ENCODE data around the gene TMCC1. TPM values are rescaled to one million over a fixed set of nuclear protein-coding genes. Genes with fewer than 3 reads are reported as not detected.

TMCC1 gene
- total and polyA plus RNA-seq, 9 donors, result 13.2 to 57.2 (median 42.4) TPM

- Histone ChIP-seq H3K36me3 (no peaks in the 10 kb centered on the region), H3K27ac (no peak overlapping the region), H3K9me3 (no peaks in the 10 kb centered on the region), H3K4me3 (no peak overlapping the region), H3K27me3 (no peaks in the 10 kb centered on the region), H3K4me1 (ENCODE audit: insufficient read depth) (peaks cover 6% of the 10 kb centered on the region)
- no peak for DNase-seq
- no peak for TF ChIP-seq EP300 (IDR thresholded peaks at IDR 0.05)
- no peak for TF ChIP-seq CTCF (IDR thresholded peaks at IDR 0.05)
- no peak for TF ChIP-seq POLR2A (IDR thresholded peaks at IDR 0.05)
- intact Hi-C loops (cut with DNase I), result no loop called here
- WGBS, 3 donors, result 91 to 96% (median 92%) methylated on average over 4 of the region's 4 CpGs
These were observed 231.3 kb downstream of the TMCC1 start for GRCh38 chr3:129662191-129662608.

DNA sequence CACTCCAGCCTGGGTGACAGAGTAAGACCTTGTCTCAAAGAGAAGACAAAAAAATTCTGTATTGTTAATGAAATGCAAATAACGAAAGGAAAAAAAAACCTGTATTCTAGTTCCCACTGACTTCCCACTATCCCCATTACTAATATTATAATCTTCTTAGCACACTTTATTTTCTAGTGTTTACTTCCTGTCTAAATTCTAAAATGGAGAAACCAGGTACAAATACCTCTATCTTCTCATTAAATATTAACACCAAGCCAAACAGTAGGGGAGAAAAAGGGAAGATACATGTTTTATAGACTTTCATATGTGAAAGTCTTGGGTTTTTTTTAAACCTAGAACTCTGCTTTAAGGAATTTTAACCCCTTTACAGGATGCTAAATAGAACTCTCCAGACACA is 231.7 kb downstream of the TMCC1 start:
- H3K4me1 ChIP-seq (ENCODE audit: insufficient read depth), result peaks cover 8% of the 10 kb centered on the region
- H3K9me3 ChIP-seq, result no peaks in the 10 kb centered on the region
- no peak for DNase-seq
- no peak overlapping the region for H3K4me3 ChIP-seq
- TF ChIP-seq EP300 (IDR thresholded peaks at IDR 0.05), result no peak
- TF ChIP-seq POLR2A (IDR thresholded peaks at IDR 0.05), result no peak
- TF ChIP-seq CTCF (IDR thresholded peaks at IDR 0.05), result no peak
- intact Hi-C loops (cut with DNase I), result no loop called here
- no peaks in the 10 kb centered on the region for H3K36me3 ChIP-seq
- 94 to 98% (median 95%) methylated on average over 1 of the region's 1 CpG for WGBS, 3 donors
- no peak overlapping the region for H3K27ac ChIP-seq
- H3K27me3 ChIP-seq, result no peaks in the 10 kb centered on the region

DNA sequence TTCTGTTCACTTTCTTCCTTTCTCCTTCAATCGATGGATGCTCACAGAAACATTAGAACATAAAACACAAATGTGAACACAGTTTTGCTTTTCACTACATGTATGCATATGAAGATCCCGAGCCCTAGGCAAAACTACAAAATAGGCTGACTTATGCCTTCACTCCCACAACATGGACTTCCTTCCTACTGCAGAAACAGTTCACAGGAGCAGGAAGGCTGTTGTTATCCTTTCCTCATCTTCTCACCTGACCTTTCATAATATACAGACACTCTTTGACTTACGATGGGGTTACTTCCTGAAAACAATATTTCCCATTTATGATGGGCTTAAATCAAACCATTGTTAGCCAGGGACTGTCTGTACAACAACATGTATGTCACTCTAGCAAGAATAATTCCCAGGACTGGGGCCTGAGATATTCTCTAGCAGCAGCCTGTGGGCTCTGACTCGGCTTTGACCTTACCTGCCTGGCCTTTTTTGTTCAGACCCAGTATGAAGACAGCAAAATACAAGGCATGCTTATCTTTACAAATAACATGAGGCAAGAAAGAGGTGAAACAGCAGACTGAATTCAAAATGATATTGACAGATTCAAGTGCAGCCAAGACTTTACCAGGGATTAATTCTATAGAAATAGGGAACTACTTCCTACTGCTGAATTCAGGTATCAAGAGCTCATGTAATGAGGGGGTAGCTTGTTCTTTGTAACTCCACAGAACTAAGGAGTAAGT is 235.2 kb downstream of the TMCC1 start:
- Histone ChIP-seq H3K4me1 (ENCODE audit: insufficient read depth) (peaks cover 9% of the 10 kb centered on the region), H3K9me3 (no peaks in the 10 kb centered on the region), H3K27ac (peak overlapping the region in 1 of 2 donors; percentile 36), H3K4me3 (no peak overlapping the region), H3K27me3 (no peaks in the 10 kb centered on the region), H3K36me3 (no peaks in the 10 kb centered on the region)
- 54 to 60% (median 55%) methylated on average over 4 of the region's 4 CpGs for WGBS, 3 donors
- no peak for DNase-seq
- TF ChIP-seq EP300 (IDR thresholded peaks at IDR 0.05), result no peak
- no peak for TF ChIP-seq POLR2A (IDR thresholded peaks at IDR 0.05)
- TF ChIP-seq CTCF (IDR thresholded peaks at IDR 0.05), result no peak
- intact Hi-C loops (cut with DNase I), result loop anchor here in 1 of 4 donors (10.0 kb wide), 1 partner anchor 167 kb away; no protein-coding TSS in a partner anchor

GRCh38 chr3:129657261-129658046 is 236.1 kb downstream of the TMCC1 start:
- no peak for DNase-seq
- 68 to 70% (median 70%) methylated on average over 2 of the region's 2 CpGs for WGBS, 3 donors
- Histone ChIP-seq H3K9me3 (no peaks in the 10 kb centered on the region), H3K36me3 (no peaks in the 10 kb centered on the region), H3K27ac (peak overlapping the region in 1 of 2 donors; percentile 36), H3K27me3 (no peaks in the 10 kb centered on the region), H3K4me1 (ENCODE audit: insufficient read depth) (peaks cover 6% of the 10 kb centered on the region), H3K4me3 (no peak overlapping the region)
- intact Hi-C loops (cut with DNase I), result loop anchor here in 1 of 4 donors (10.0 kb wide), 1 partner anchor 167 kb away; no protein-coding TSS in a partner anchor
- no peak for TF ChIP-seq EP300 (IDR thresholded peaks at IDR 0.05)
- TF ChIP-seq POLR2A (IDR thresholded peaks at IDR 0.05), result no peak
- no peak for TF ChIP-seq CTCF (IDR thresholded peaks at IDR 0.05)
